ENCODE results near the gene CYB5D1.

The CYB5D1 gene

GRCh38 chr17:7833795-7834541, 23.8 kb upstream of the CYB5D1 start, which contains the start of gene KDM6B:
TSS of gene KDM6B (plus strand) at chr17:7834217. CDS start at chr17:7845555, 11,338 bp downstream.
- H3K4me3 ChIP-seq (ENCODE audit: low read depth, low read length): peak within 1 kb of the TSS; percentile 70

DNA sequence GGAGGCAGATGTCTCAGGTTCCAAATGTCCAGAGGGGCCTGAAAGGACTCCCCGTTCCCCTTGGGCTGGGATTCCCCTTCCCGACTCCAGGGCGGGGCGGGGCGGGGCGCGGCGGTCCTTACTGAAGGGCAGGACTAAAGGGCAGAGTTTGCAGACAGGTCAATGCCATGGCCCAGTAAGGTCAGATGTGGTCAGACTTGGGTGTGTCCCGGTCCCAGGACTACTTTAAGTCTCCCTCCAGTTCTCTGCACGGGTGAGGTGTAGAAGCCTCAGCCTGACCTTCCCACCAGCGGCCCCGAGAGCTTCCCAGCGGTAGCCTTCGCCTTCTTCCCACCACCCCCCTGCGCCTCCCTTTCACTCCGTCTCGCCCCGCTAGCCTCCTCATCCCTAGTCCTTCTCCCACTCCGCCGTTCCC, 23.3 kb upstream of the CYB5D1 start:
- peak overlapping the region; percentile 52 for H3K4me3 ChIP-seq (ENCODE audit: low read depth, low read length)

DNA sequence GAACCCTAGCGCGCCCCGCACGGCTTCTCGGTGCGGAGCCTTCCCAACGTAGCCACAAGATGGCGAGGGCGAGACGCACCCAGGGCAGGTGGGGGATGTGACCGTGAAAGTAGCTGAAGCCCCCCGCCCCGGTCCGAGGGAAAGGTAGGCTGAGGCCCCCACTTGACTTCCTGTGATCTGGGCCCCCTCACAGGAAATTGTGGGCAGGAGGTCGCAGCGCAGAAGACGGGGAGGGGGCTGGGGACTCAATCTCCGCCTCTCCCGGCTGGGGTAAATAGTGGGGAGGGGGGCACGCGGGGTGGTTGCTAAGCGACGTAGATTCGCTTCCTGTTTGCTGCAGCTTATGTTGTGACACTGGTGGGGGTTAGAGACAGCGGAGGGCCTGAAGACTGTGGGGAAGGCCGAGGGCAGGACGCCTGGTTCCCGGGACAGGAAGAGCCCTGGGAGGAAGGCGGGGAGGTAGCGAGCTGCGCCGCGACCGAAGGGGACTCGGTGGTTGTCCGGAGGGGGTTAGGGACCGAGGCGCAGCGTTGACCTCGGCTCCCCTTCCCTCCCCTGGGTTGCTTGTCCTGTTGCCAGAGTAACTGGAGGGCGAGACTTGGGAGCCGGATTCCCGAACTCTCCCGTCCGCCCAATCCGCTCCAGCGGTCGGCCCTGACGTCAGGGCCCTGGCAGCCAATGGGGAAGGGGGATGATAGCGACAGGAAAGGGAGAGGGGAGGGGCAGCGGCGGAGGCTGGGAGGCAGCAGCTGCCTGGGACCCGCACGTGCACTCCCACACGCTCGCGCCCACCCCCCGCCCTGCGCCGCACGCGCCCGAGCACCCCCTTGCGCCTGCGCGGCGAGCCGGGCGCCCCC, 22.6 kb upstream of the CYB5D1 start:
- H3K4me3 ChIP-seq (ENCODE audit: low read depth, low read length): peak overlapping the region; percentile 65

DNA sequence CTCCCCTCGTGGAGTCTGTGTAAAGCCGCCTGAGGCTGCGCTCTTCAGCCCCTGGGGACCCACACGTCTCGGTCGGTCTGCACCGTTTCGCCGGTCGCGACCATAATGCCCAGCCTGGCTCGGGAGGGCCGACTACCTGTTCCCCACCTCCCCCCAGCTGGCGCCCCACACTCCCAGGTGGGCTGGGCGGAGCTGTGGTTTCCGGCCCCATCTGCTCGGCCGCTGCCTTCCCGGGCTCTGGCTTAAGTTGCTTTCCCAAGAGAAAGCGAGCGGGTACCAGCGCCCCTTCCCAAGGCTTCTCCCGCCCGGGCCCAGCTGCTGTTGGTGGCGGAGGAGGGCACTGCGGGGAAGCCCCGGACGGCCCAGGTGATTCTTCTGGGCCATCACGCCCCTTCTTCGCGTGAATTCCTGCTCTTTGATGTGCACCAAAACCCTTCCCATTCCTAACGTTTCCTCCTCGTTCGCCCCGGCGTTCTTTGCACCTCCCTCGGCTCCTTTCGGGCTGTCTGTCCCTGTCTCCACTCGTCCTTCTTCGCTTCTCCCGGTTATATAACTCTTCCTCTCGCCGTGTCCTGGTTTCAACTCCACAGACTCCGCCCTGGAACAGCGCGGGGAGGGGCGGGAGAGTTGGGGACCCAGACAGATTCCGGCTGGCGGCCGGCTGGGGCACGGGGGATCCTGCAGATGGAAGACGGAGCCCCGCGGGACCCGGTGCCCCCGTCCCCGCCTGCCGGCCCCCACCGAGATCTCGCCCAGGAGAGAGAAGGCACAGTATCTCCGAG, 21.8 kb upstream of the CYB5D1 start:
- peak overlapping the region; percentile 65 for H3K4me3 ChIP-seq (ENCODE audit: low read depth, low read length)

- H3K4me3 ChIP-seq (ENCODE audit: low read depth, low read length): peak overlapping the region; percentile 65
These were observed 21.0 kb upstream of the CYB5D1 start for GRCh38 chr17:7836596-7837407.

DNA sequence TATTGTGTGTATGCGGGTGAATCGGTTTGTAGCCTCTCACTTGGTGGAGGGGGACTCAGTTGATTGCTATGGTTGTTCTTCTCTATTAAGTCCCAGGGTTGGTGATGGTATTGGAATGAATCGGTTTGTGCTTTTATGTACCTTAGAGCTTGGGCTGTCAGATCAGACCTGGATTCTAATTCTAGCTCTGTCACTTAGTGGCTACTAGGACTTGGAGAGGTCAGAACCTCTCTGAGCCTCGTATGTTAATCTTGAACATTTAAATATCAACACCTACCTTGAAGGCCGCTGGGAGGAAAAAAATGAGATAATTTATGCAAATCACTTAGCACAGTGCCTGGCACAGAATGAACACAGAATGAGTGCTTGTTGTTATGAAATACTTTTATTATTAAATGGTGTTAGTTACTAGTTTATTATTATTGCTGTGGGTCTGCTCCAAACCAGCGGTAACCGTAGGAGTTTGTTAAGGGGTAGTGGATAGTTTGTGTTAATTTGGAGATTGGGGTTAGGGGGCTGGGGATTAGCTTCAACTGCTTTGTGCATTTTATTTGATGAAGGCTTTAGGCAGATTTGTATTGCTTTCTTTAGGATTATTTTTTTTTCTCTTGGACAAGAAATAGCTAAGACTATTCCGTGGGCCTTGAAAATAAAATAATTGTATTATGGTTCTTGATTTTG, 20.3 kb upstream of the CYB5D1 start:
- no peak overlapping the region for H3K4me3 ChIP-seq (ENCODE audit: low read depth, low read length)

DNA sequence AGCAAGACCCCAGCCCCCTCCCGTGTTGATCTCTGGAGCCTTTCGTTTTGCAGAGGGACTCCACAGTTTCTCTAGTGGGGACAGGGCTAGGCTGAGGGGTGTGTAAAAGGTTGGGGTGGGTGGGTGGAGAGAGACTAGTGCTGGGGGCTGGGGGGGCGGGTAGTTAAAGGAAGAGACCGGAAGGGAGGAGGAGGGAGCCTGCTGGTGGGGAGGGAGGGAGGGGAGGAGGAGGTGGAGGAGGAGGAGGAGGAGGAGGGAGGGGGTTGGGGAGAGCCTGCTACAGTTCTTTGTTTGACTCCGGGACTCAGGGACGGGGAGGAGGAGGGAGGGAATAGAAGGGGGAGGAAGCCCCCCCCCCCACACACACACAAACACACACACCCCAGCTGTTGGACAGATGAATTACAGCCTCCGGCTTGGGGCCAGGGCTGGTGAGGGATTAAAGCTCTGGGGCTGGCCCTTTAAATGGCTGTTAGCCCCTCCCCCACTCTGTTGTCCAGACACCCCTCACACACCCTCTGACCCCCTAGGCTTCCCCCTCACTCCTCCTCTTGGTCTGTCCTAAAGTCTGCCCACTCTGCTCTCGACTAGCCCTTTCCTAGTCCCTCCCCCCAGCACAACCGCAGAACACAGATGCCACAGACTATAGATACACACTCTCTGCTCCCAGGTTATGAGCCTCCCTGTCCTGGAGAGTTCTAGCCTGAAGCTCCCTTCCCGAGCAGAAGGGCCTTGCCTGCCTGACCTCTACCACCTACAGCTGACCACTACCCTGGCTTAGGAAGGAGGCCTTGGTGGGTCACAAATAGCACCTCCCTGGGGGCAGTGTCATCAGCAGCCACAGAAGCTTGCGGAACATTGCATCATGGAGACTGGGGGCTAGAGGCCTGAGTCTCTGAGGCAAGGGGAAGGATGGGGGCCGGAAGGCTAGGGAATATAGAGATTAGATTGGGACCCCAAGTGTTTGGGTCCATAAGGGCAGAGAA, 19.4 kb upstream of the CYB5D1 start:
- no peak overlapping the region for H3K4me3 ChIP-seq (ENCODE audit: low read depth, low read length)

DNA sequence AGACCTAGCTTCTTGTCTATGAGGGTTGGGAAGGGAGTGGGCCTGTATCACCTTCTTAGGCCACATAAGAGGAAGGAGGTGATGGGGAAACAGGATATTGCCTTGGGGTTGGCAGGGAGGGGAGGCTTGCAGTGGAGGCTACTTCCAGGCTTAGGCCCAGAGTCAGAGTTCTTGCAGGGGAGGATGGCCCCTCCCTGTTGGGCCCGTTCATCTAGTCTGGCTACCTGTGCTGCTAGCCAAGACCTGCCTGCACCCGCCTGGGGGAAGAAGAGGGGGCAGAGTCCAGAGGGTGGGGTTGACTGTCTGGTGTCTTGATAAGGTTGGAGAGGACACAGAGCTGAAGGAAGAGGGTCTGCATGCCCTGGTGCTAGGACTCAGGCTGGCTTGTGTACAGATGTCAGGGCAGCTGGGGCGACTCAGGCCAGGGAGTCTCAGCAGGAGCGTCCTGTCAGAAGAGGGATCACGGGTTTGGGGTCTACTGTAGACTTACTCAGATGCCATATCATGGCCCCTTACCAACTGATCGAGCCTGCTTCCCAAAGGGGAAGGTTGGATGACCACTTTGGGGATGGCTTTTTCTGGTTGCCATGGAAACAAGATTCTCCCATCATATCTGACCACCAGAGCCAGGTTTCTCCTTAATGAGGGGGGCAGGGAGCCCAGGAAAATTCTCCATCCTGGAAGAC, 18.5 kb upstream of the CYB5D1 start:
- no peak overlapping the region for H3K4me3 ChIP-seq (ENCODE audit: low read depth, low read length)

DNA sequence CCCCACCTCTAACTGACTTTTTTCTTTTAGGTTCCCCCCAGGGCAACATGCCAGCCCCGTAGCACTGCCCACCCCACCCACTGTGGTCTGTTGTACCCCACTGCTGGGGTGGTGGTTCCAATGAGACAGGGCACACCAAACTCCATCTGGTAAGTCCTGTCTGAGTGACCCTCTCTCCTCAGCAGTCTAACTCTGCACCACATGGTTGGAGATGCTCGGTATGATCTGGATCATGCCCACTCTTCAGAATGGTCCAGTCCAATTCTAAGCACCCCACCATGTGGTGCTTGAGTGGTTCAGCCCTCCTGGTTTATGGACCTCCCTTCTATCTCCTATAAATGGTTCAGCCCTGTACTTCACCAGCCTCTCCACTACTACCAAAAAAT, 17.9 kb upstream of the CYB5D1 start:
- no peak overlapping the region for H3K4me3 ChIP-seq (ENCODE audit: low read depth, low read length)

- no peak overlapping the region for H3K4me3 ChIP-seq (ENCODE audit: low read depth, low read length)
These were observed 17.4 kb upstream of the CYB5D1 start for GRCh38 chr17:7840441-7840840.

DNA sequence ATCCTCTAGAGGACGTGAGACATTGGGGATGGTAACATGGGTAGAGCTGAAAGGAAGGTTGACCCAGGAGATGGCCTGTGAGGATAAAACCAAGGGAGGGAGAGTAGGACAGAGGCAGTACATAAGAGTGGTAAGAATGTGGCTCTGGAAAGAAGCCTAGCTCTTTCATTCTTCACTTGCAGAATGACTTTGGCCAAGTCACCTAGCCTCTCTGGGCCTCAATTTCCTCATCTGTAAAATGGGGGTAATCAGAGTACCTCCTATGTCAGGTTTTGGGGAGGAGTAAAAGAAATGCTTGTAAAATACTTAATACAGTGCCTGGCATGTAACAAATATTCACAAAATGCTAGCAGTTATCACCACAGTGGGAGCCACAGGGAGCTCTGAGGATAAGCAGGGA, 16.9 kb upstream of the CYB5D1 start:
- H3K4me3 ChIP-seq (ENCODE audit: low read depth, low read length): peak overlapping the region; percentile 69

DNA sequence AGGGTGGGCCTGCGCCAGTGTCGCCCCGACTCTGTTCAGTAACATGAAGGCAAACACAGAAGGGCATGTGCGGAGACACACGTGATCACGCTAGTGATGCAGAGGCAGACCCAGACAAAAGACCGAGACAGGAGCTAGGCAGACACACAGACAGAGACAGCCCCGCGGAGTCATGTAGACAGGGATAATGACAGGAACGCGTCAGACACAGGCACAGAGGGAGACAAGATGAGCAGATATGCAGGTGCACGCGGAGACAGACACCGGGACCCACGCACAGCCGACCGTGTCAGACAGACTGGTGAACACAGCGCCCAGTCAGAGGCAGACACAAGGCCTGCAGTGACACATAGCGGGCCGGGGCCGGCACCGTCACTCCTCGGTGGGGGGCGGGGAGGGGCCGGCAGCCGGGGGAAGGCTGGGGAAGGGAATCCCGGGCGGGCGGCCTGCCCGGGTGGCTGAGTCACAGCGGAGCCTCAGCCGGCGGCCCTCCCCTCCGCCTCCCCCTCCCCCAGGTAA, 16.3 kb upstream of the CYB5D1 start:
- peak overlapping the region; percentile 69 for H3K4me3 ChIP-seq (ENCODE audit: low read depth, low read length)

DNA sequence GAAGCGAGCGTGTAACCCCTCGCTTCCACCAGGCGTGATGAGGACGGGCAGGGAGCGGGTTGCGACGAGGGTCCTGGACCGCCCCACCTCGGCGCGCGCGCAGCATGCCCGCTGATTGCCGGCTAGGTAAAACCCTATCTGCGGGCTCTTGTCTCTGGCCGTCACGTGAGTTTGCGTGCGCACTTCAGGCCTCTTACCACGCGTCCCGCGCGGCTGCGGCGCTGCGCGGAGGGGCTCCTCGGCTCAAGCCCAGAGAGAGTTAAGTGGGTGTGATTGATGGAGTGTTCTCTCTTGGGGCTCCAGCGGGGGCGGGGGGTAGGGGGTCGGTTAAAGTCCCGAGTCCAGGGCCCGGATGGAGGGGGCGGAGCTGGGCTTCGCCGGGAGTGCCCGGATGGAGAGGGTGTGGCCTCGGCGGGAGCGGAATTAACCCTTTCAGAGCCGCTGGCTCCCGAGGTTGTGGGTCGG, 15.9 kb upstream of the CYB5D1 start:
- H3K4me3 ChIP-seq (ENCODE audit: low read depth, low read length): peak overlapping the region; percentile 69

GRCh38 chr17:7842380-7843256, 15.2 kb upstream of the CYB5D1 start:
- H3K4me3 ChIP-seq (ENCODE audit: low read depth, low read length): peak overlapping the region; percentile 47

GRCh38 chr17:7843257-7843535, 14.6 kb upstream of the CYB5D1 start:
- H3K4me3 ChIP-seq (ENCODE audit: low read depth, low read length): peak overlapping the region; percentile 47

GRCh38 chr17:7843536-7844291, 14.1 kb upstream of the CYB5D1 start:
- peak overlapping the region; percentile 47 for H3K4me3 ChIP-seq (ENCODE audit: low read depth, low read length)

Data from iPS-11a (cell line).